EH (cell line): Measurements from ENCODE around the gene RAB44.
"Not testable (repeated sequence)": the region's sequence is repeated elsewhere in the genome, so short reads cannot be mapped to it uniquely, and the experiment has no call there.

ENCODE experiments used
- DNase-seq: peaks from one replicate; pipeline ENCODE4 v3.0.0-alpha.2; 2015; ENCODE audit warnings: low read depth

Gene RAB44

DNA sequence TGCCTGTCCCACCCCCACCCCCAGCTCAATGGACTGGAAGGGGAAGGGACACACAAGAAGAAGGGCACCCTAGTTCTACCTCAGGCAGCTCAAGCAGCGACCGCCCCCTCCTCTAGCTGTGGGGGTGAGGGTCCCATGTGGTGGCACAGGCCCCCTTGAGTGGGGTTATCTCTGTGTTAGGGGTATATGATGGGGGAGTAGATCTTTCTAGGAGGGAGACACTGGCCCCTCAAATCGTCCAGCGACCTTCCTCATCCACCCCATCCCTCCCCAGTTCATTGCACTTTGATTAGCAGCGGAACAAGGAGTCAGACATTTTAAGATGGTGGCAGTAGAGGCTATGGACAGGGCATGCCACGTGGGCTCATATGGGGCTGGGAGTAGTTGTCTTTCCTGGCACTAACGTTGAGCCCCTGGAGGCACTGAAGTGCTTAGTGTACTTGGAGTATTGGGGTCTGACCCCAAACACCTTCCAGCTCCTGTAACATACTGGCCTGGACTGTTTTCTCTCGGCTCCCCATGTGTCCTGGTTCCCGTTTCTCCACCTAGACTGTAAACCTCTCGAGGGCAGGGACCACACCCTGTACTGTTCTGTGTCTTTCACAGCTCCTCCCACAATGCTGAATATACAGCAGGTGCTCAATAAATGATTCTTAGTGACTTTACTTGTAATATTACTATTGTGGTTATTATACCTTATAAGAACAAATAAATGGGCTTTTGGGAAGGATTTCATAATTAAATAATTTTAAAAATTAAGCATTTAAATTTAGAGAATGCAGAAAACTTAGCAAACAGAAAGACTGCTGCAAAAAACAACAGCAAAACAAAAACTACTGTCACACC is 10.7 kb upstream of the RAB44 start:
- DNase-seq = no peak

DNA sequence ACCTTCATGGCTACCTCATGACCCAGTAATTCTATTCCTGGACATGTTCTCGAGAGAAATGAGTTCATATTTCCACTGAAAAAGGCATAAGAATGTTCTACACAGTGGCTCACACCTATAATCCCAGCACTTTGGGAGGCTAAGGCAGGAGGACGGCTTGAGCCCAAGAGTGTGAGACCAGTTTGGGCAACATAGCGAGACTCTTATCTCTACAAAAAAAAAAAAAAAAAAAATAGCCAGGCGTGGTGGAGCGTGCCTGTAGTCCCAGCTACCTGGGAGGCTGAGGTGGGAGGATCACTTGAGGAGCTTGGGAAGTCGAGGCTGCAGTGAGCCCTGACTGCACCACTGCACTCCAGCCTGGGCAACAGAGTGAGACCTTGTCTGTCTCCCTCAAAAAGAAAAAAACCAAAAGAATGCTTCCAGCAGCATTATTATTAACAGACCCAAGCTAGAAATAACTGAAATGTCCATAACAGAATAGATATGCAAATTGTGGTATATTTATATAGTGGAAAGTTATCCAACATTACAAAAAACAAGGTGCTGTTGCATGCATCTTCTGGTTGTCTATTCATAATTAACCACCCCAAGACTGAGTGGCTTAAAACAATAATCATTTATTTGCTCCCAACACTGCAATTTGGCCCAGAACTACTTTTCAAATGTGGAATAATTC is 9.4 kb upstream of the RAB44 start:
- no peak for DNase-seq

DNA sequence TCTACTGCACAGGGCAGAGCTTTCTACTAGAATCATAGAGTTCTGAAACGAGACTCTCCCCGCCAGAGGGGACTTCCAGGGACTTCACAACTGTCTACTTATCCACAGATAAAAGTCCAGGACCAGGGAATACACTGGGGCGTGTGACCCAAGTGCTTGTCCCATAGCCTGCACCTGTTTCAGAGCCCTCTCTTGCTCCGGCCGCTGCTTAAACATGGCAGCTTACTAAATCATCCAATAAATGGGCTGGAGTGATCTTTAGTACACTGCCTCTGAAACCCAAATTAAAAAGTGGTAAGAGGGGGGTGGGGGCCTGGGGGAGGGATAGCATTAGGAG is 8.9 kb upstream of the RAB44 start:
- peak; percentile 33 for DNase-seq

DNA sequence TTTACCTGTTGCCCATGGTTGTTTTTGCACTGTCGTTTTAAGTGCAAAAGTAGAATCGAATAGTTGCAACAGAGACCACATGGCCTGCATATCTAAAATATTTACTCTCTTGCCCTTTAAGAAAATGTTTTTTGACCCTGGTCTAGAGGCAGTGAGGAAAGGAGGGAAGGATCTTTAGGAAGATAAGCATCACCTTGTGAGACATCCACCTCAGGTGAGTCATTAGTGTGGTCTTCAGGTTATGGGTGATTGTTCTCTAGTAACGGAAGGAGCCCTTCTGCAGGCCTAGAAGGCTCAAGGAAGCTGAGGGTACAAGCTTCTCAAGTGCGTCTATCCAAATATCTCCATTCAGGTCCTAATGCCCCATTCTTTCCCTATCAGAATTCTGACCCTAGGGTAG is 6.6 kb upstream of the RAB44 start:
- DNase-seq = no peak

DNA sequence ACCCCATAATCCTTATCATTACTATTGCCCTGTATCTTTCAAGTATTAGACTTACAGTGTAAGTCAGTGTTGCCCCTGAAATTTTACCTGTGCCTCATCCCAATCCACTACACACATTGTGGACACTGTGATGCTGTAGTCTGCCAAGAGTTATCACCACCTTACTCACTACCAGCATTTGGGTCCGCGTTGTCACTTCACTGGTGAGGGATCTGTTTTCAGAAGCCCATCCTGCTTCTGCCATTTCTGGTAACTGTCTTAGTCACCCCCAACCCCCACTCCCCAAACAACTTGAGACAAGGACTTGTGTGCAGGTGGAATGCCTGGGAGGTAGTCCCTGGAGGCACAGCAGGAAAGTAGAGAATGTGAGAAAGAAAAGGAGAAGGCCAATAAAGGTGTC is 6.0 kb upstream of the RAB44 start:
- DNase-seq = no peak

DNA sequence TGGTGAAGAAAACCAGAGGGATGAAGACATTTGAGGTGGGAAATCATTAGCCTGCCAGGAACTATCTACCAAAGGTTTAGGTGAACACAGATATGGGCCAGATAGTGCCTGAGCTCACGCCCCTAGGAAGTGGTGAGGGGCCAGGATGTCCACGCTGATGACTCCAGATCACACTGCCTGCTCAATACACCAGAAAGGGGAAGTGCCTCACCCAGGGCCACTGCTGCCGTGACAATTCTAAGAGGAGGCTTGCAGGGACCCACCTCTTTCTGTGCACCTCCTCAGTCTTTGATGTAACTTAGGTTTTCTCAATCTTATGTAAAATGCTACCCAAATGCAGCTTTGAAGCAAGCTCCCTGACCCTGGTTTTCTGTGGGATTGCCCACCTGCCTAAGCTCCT is 5.4 kb upstream of the RAB44 start:
- no peak for DNase-seq

DNA sequence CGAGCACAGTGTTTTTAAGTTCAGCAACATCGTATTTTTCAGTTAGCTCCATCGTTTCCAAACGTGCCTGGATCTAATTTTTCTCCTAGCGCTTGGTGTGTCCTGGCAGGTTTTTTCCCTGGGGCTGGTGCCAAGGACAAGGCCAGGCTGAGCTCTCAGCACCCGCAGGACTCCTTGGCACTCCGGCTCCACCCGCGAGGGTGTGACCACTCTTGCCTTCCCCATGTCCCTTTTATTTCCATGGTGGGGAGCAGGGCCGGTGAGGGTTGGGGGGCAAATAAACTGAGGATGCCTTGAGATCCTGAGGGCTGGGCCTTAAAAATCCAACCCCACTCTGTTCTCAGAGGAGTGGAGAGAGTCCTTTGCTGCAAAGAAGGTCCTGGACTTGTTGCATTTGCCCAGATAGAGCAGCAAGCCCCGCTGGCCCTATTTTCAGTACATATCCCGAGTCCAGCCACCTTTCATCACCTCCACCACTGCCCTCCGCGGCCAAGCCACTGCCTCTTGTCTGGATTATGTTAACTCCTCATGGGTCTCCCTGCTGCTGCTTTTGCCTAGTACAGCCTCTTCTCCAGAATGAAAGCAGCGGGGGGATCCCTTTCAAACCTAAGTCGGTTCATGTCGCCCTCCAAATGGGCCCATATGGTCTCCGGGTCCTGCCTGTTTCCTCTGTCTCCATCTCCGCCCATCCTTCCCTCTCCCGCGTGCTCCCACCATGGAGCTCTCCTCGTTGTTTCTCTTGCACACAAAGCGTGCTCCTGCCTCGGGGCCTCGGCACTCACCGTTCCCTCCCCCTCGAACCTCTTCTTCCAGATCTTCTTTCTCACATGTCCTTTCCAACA is 4.5 kb upstream of the RAB44 start:
- DNase-seq = peak; percentile 10

DNA sequence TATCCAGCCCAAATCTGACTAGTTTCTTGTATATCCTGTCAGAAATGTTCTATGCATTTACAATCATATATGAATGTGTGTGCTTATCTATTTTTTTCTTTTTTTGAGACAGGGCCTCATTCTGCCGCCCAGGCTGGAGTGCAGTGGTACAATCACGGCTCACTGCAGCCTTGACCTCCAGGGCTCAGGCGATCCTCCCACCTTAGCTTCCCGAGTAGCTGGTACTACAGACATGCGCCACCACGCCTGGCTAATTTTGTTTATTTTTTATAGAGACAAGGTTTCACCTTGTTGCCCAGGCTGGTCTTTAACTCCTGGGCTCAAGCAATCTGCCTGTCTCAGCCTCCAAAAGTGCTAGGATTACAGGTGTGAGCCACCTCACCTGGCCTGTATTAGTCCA is 3.0 kb upstream of the RAB44 start:
- DNase-seq = no peak

DNA sequence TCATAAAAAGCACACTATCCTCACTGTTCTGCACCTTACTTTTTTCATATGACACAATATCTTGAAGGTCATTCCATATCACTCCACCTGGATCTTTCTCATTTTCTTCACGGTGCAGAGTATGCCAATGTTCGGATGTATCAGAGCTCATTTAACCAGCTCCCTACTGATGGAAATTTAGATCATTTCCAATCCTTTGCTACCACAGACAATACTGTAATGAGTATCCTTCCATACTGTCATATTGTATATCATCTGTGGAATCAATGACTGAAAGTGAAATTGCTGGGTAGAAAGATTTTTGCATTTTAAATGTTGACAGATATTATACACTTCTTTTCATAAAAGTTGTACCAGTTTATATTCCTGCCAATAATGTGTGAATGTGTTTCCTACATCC is 2.2 kb upstream of the RAB44 start:
- no peak for DNase-seq

DNA sequence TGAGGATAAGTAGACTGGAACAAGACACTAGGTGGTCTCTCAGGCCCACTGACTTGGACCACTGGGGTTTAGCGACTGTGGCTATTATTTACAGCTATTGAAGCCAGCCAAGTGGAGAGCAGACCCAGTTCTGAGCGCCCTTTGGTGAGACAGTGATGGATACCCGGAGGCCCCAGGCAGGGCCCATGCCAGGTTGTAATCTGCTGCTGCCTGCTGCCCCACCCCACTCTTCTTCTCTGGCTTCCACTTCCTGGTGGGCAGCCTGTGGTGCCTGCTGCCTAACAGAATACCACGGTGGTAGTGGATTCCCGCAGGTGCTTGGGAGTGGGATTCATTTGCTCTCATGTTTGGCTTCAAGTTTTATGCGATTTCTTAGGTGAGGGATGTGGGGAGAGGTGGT is 570 bp downstream of the RAB44 start:
- DNase-seq = no peak

DNA sequence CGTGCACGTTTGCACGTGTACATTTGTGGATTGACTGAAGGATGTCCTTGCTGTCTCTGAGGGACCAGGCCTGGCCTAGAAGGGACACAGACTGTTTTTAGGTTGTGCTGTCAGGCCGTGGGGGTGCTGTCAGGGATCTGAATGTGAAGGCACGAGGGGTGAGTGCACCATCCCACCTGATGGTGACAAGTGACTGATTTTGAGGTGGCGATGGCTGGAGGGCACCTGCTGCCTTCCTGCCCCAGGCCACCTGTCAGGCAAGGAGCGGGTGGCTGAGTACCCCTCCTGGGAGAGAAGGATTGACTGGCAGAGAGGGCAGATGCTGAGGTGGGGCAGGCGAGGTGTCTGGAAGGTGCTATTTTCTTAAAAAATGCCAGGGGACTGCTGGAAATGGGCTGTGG is 1.2 kb downstream of the RAB44 start:
- no peak for DNase-seq

DNA sequence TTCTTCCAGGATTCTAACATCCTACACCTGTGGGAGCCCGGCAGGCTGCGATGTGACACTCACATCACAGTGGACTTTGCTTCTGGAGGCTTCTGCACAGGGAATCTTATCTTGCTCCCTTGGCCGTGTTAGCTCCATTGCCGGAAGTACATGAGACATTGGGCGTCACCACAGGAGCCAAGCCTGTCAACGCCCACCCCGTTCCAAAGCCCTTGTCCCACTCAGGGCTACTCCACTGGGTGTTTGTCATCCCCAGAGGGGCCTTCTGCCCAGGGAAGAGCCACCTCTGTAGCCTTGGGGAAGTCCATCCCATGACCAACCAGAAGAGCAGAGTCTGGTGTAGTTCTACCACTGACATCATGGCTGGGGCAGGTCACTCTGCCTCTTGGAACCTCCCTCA is 1.7 kb downstream of the RAB44 start:
- DNase-seq = no peak

DNA sequence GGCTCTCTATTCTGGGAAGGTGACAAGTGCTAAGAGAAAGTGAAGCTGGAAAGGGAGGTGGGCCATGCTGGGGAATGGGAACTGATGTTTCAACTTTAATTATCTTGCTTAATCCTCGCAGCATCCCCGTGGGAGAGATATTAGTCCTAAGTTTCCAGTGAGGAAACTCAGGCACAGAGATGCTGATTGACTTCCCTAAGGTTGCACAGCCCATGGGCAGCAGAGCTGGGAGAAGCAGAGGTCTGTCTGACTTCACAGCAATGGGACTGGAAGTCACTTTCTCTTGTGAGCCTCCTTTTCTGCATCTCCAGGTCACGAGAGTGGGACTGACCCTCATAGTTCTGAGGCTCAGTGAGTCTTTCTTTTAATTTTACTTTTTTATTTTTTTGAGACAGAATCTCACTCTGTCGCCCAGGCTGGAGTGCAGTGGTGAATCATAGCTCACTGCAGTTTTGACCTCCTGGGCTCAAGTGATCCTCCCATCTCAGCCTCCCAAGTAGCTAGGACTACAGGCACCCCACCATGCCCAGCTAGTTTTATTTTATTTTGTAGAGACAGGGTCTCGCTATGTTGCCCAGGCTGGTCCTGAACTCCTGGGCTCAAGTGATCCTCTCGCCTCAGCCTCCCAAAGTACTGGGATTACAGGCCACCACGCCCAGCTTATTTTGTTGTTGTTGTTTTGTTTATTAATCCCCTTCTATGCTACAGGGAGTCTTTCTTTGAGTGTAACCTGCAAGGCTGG is 2.6 kb downstream of the RAB44 start:
- DNase-seq = no peak

DNA sequence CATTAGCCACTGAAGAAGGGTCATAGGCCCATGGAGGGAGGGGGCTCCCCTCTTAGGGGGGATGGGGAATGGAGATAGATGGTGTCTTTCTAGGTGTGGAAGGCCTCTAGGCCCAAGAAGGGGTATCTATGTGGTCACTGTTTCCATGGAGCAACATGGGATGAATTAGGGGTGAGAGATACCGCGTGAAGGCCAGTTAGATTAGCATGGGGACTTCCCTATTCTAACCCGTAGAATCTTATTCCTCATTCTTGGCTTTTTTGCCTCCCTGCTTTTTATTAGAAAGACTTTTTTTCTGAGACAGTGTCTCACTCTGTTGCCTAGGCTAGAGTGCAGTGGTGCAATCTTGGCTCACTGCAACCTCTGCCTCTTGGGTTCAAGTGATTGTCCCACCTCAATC is 3.2 kb downstream of the RAB44 start:
- no peak for DNase-seq

DNA sequence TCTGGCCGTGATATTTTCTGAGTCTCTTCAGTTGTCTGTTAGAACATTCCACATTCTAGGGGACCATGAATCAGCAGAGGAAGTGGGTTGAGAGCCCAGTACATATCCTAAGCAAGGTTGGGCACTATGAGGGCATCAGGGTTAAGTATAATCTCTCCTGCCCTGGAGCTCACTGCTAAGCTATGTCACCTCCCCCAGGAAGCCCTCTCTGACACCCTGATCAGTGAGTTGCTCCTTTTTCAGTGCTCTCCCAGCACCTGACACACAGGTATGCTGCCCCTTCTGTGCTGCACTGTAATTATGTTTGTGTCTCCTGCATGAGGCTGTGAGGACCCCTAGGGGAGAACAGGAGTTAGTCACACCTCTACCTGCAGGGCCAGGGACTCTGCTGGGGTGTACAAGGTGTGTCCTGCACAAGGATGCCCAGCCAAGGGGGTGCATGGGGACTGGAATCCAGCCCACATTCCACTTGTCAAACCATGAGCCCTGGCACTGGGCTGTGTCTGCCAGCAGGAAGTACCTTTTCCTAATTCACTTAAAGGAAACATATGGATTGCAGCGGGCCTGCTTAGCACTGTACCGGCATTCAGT is 3.9 kb downstream of the RAB44 start:
- peak; percentile 62 for DNase-seq

DNA sequence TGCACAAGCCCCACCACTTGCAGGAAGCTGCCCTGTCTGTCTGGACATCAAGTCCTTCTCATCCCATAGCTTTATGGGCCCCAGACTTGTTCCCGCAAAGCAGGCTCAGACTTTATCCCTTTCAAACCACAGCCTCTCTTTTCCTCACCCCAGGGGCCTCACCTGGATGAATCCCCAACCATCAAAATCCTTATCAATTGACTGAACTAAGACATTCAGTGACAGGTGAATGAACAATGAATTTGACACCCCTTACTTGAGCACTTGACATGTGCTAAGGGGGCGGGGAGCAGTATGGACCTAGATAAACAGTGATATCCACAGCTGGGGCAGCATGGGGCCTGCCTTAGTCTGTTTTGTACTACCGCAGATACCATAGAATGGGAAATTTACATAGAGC is 5.0 kb downstream of the RAB44 start:
- DNase-seq = no peak

DNA sequence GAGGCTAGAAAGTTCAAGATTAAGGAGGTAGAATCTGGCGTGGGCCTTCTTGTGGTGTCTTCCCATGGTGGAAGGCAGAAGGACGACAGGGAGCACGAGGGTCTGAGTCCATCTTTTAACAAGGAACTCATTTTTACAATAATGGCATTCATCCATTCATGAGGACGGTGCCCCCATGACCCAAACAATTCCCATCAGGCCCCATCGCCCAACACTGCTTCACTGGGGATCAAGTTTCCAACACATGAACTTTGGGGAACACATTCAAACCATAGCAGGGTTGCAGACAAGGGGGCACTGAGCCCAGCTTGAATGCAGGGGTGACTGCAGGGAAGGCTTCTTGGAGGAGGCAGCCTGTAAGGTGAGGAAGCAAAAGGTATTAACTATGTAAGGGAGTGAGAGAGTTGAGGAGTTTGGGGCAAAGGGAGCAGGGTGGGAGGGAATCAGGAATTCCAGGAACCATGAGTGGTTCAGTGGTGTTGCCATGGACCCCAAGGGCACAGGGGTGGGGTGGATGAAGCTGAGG is 5.5 kb downstream of the RAB44 start:
- DNase-seq = no peak

DNA sequence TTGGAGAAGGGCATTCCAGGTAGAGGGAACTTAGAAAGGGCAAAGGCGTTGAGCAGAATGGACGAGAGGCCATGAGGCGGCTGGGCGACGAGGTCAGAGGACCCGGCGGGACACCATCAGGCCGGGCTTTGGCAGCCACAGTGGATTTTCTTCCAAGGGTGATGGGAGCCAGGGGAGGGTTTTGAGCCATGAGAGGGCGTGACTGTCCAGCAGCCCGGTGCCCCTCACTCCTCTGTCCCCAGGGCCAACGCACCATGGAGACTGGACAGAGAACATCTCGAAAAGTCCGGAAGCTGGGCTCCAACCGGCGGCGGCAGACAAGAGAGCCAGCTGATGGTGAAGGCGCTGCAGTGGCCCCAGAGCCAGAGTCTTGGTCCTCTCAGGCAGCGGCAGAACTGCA is 6.4 kb downstream of the RAB44 start:
- DNase-seq = no peak

DNA sequence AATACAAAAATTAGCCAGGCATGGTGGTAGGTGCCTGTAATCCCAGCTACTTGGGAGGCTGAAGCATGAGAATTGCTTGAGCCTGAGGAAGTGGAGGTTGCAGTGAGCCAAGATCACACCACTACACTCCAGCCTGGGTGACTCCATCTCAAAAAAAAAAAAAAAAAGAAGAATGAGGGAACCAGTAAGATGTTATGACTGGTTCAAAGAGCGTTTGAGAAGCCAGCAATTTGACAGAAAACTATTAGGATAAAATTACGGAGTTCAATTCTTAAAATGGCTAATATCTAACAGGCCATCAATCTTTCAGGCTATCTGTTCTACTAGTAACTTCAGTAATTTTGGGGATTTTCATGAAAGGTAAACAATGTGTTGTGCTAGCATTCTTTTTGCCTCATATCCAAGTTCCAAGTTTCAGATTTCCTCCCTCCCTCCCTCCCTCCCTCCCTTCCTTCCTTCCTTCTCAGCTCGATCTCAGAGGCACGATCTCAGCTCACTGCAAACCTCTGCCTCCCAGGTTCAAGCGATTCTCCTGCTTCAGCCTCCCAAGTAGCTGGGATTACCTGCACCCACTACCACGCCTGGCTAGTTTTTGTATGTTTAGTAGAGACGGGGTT is 7.4 kb downstream of the RAB44 start:
- not testable (repeated sequence) for DNase-seq

DNA sequence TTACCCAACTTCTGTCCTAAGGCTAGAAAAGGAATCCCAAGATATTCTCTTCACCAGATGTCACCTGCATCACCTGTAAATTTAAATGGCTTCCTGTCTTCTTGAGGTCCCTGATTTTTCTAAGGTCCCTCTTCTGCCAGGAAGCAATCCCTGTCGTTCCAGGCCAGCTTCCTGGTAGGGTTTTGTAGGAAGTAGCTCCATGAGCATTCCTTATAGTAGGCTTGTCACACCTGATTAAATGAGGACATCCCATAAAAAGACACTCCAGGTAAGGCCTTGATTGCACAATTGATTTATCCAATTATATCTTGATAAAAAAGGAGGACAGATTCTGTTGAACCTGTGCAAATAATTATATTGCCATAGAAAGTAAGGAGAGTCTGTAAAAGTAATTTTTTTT is 8.7 kb downstream of the RAB44 start:
- no peak for DNase-seq

DNA sequence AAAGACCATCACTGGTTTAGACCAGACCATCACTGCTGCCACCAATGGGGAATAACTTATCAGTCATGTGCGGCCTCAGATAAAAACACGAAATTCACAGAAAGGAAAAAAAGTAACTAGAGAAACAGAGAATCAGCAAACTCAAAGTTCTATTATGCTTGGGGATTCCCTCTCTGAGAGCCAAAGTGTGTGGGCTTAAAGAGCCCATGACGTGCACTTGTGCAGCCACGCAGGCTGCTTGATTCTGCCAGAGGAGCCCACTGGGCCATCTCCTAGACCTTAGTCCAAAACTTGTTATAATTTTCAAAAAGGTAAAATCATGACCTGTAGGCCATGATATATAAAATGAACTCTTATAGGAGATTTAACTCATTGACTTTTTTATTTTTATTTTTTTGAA is 15.2 kb downstream of the RAB44 start:
- no peak for DNase-seq
